HT1080 (cell line): ENCODE measurements around the gene DUSP2. TPM values are rescaled to one million over a fixed set of nuclear protein-coding genes. Genes with fewer than 3 reads are reported as not detected.
"Not testable (repeated sequence)": the region's sequence is repeated elsewhere in the genome, so short reads cannot be mapped to it uniquely, and the experiment has no call there.

ENCODE experiments used
- DNase-seq: peaks from one replicate; pipeline ENCODE4 v3.0.0-alpha.2; 2015; ENCODE audit warnings: low read depth
- total RNA-seq: library from RNA; depleted of rRNA; stranded (reverse); fragments of >200 nt; shearing (Covaris generic); gene quantifications from 2 replicates; pipeline ENCODE4 v1.2.3, GENCODE V29; 2014

Gene DUSP2
- total RNA-seq, 1 experiment from 2014 or later, result 1.0 TPM

GRCh38 chr2:96148410-96149217 is 3.4 kb upstream of the DUSP2 start:
- DNase-seq, result peak; percentile 84

DNA sequence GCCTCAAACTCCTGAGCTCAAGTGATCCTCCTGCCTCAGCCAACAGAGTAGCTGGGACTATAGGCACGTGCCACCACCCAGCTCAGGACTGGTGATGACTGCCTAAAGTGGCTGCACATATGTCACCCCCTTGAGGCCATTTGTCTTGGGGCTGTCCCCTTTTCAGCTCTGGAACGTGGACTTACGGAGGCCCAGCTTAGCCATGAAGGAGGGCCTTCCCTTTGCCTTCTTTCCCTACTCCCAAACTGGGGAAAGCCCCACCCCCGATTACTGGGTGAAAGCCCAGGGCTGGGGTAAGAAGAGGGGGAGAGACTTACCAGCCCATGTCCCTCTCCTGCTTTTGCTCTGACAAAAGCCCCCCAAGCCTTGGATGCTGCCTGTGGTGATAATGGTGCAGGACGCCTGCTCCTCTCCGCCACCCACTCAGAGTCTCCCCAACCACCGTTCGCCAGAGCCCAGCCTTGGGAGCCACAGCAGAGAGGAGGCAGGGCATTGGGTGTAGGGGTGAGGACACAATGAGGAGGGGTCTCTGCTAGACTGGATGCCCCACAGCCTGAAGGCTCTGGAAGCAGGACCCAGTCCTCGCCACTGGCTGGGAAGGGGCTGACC is 2.5 kb upstream of the DUSP2 start:
- DNase-seq, result no peak

GRCh38 chr2:96146881-96147592 is 1.8 kb upstream of the DUSP2 start:
- no peak for DNase-seq

DNA sequence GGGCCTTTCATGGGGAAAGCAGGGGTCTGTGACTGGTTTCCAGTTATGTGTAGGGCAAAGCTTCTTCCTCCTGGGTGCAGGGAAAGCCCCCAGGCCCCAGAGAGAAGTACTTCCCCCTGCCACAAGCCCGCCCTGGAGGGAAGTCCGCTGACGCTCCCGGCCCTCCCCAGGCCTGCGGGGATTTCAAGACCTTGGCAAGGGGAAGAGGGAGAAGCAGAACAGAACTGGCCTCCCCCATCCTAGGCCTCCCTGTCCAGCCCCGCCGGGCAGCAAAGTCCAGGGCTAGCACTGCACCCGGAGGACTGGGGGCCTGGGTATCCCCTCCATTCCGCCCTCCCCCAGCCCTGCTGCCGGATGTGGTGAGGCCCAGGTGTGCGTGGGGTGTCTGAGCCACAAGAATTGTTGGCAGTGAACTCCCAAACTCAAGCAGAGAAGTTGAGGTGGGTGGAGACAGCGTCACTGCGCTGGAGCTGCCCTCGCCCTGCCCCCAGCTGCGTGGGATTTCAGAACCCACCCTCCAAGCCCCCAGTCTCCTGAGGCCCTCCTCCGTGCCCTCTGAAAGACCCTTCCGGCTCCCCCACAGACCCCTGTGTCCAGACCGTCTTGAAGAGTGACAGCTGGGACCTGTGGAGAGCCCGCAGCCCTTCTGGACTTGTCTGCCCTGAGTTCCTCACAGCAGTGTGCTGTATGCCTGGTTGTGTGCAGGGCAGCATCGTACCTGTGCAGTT is 1.1 kb upstream of the DUSP2 start:
- DNase-seq, result no peak

DNA sequence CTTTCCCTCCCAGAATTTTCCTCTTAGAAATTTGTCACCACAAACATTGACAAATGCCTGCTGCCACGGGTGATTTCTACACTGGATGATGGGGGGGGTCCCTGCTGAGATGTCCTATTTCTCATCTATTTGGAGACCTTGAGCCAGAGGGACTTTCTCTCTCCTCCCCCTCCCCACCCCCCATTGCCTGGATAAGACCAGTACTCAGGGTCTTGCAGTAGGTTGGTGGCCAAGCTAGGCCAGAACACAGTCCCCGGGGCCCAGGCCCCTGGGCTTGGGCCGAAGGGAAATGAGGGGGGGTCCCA is 560 bp upstream of the DUSP2 start:
- no peak for DNase-seq

- peak; percentile 10 for DNase-seq
These were observed 682 bp downstream of the DUSP2 start for GRCh38 chr2:96144481-96145035.

DNA sequence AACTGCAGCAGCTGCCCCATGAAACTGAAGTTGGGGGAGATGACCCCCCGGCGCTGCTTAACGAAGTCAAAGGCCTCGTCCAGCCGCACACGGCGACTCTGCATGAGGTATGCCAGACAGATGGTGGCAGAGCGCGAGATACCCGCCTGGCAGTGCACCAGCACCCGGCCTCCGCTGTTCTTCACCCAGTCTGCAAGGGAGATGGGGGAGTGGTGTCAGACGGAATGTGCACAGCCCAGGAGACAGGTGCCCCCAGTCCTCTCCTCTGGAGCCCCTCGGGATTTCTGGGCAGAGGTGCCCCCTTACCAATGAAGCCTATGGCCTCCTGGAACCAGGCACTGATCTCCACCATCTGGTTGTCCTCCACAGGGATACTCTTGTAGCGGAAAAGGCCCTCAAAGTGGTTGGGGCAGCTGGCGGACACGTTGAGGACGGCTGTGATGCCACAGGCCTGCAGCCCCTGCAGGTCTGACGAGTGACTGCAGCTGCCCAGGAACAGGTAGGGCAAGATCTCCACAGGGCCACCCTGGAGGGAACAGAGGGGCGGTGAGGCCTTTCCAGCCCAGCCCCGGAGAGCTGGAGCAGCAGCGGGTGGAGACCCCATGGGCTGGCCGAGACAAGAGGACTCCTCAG is 1.3 kb downstream of the DUSP2 start:
- no peak for DNase-seq

DNA sequence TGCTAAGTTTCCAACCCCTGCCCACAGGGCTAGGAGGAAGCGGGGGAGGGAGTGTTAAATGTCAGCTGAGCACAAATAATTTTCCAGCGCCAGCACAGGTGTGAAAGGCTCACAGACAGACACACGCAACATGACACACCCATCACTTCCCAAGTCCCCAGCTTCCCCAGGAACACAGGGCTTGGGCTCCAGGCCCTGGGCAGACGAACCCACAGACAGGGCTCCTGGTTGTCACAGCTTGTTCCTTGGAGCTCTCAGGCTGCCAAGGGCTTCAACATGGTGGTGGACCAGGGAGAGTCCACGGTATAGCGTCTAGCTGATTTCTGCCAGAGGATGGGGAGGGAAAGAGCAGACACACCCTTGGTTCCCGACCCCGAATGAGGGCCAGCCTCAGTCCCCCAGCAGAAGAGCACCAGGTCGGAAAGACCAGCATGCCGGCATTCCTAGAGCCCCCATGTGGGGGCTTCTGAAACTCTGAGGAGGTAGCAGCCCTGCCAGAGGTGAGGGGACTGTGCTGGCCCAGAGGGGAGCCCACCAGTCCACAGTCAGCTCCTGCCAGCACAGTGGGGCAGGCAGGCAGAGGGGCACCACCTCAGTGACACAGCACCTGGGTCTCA is 1.9 kb downstream of the DUSP2 start:
- no peak for DNase-seq

GRCh38 chr2:96142217-96143113 is 2.8 kb downstream of the DUSP2 start:
- no peak for DNase-seq

DNA sequence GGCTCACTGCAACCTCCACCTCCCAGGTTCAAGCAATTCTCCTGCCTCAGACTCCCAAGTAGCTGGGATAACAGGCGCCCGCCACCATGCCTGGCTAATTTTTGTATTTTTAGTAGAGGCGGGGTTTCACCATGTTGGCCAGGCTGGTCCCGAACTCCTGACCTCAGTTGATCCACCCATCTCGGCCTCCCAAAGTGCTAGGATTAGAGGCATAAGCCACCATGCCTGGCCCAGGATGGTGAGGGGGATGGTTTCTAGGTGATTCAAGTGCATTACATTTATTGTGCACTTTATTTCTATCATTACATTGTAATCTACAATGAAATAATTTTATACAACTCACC is 3.6 kb downstream of the DUSP2 start:
- DNase-seq, result not testable (repeated sequence)

DNA sequence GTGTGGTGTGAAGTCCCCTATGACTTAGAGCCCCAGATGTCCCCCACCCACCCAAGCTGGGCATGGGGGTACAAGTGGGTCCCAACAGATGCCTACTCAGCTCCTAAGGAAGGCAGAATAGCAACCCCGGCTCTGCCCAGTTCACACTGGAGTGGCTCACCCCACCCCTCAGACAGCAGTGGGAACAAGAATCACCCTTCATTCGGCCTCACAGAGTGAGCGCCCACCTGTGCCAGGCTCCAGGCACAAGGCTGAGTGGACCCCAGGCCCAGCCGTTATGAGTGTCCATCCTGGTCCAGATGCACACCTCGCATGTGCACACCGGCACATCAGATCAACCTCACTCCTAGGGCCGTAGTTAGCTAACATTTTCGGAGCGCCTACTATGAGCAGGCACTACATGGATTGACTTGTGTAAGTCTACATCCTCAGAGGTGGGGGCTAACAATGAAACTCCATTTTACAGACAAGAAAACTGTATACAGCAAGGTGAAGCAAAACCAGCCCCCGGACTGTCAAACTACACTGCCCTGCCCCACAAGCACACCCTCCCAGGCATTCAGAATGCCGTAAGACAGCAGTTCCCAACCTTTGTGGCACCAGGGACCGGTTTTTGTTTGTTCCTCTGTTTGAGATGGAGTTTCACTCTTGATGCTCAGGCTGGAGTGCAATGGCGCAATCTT is 4.2 kb downstream of the DUSP2 start:
- DNase-seq, result no peak

DNA sequence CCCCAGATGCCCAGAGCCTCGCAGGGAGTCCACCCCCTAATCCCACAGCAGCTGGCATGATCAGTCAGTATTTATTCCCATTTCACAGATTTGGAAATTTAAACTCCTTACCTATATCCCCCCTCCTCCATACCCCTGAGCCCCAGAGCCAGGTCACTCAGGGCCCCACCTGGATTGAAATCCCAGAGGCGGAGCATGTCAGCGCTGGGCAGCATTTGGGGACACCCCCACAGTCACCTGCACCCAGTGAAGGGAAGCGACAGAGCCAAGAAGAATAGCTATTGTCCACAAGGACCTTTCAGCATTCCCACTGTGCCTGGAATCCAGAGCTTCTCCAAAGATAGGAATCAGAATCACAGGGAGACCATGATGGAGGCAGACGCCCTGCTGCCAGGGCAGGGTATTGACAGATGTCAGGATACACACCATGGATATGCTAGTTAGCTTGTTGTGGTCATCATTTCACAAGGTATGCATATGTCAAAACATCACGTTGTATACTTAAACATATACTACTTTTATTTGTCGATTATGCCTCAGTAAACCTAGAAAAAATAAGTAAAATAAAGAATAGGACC is 6.0 kb downstream of the DUSP2 start:
- DNase-seq, result no peak

DNA sequence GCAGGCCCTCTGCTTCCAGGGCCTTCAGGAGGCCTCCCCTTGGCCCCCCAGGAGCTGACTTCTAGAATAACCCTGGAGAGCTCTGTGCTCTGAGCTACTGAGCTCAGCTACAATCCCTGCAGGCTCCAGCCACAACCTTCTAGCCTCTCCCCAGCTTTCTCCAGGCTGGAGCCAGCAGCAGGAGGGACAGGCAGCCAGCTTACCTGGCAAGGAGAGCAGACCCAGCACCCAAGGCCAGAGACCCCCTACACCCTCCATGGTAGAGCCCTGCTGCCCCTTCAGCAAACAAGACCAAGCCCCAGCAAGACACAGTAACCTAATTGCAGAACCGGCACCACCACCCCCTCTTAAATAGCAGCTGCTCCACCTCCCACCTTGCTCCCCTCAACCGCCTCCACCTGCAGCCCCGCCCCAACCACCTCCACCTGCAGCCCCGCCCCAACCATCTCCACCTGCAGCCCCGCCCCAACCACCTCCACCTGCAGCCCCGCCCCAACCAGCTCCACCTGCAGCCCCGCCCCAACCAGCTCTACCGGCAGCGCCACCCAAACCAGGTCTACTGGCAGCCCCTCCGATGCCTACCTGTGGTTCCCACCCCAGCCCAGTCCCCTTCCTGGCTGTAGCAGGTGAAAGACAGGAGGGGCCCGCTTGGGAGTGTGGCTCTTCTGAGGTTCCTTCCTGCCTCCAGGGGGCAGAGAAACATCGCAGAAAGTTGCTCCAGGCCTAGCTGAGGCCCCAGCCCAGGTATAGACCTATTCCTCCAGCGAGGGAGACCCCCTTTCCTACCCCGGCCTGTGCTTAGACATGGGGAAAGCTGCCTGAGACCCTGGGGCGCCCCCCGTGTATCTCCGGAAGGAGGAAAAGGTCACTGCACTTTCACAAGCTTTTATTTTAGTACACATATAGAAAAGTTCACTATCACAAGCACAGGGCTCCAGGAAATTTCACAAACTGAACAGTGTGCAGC is 6.8 kb downstream of the DUSP2 start, which contains the start of gene ASTL:
ASTL (minus strand) TSS at position 324 of the 967 bp plus-strand sequence; CDS start at position 258, 66 bp downstream.
- DNase-seq, result no peak

DNA sequence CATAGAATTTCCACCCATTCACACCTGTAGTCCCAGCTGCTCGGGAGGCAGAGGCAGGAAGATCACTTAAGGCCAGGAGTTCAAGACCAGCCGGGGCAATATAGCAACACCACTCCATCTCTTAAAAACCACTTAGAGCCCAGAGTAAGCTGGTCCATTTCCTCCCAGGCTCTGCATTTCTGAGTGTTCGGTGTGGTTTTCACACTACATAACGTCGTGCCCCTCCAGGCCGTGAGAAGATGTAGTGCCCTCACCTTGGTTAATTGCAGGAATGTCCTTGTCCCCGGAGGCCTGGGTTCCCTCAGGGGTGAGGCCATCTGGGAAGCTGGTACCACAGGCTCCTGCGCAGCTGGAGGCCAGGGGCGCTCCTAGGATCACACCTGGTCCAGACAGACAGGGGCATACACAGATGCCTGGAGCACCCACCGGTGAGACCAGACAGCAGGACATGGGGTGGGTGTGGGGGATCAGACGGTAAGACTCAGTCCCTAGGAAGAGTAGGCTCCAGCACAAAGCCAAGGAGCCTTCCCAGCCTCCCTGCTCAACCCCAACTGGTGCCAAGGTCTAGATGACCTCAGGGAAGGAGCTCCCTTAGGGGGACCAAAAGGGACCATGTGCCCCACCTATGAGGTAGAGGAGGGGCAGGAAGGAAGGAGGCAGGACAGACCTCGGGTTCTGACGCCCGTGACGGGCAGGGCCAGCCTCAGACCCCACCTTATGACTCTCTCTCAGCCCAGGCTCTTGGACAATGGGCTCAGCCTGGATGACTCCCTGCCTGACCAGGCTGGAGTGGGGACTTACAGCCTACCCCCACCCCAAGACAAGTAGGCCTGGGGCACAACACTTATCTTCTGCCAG is 7.7 kb downstream of the DUSP2 start:
- DNase-seq, result no peak

DNA sequence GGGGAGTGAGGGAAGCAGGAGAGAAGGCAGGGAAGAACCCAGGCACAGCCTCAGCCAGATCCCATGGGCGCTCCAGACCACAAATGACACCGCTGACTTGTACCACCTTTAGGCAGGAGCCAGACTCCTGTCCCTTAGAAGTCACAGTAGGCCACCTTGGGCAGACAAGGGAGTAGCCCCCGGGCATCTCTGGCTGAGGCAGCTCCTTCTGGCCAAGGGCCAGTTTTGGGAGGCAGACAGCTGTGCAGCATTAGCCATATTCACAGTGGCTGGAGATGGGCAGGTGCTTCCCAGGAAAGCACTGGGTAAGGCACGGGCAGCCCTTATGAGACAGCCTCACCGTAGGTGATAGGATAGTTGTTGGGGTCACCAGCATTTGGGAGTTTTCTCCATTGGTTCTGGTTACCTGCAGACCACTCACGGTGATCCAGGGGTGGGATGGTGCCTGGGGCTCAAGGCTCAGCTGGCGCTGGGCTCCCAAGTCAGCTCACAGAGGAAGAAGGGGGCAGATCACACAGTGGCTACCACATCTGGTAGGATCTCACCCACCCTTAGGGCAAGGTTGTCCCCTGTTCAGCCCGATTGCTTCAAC is 9.0 kb downstream of the DUSP2 start:
- no peak for DNase-seq

DNA sequence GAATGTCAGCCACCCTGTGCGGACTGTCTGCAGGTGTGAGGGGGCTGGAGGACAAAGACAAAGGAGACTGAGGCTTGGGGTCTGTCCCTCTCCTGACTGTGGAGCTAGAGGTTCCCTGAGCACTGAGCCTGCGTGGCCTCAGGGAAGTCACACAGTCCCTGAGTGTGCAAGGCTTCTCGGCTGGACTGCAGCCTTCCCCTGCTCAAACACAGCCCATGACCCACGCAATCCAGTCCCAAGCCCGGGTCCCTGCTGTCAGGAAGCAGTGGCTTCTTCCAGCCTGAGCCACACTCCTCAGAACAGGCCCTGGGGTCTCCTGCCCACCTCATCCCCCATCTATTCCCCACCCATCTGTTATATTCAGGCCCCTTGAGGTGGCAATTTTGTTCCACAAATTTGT is 9.6 kb downstream of the DUSP2 start:
- no peak for DNase-seq
